ENCODE data around the gene ECI2.
"Not testable (repeated sequence)": the region's sequence is repeated elsewhere in the genome, so short reads cannot be mapped to it uniquely, and the experiment has no call there.

The ECI2 gene

DNA sequence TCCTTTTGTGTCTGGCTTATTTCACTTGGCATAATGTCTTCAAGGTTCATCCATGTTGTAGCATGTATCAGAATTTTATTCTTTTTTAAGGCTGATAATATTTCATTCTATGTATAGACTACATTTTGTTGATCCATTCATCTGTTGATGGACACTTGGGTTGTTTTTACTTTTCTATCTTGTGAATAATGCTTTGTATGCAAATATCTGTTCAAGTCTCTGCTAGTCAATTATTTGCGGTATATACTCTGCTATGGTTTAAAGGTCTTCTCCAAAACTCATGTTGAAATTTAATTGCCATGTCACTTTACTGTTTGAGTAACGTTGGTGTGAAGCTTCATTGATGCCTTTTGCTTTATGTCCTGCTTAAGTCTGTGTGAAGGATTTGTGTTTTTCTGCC is 27.5 kb downstream of the ECI2 start:
- in situ Hi-C loops (cut with MboI; ENCODE audit: low sequenced_read_pairs), result no loop called here

DNA sequence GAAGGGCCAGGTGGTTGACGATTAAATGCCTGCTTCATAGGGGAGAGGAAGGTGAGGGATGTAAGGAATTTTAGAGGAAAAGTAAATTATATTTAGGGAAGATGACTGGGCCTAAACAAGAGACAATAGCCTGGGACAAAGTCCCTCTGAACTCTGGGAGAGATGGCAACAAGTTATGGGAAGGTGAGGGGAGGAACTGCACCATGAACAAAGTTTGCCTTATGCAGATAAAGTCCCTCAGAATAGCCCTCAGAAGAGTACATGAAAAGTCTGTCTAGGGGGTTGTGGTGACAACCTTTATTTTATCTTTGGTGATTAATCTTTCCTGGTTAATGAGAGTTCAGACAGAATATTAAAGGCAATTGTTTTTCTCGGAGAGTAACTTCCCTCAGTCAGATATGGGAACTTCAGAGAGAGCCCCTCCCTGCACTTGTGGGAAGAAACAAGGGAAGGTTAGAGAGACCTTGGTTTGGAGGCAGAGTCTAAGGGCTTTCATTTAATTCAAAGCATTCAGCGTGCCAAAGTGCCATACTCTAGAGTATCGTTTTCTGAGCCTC is 29.3 kb downstream of the ECI2 start:
- in situ Hi-C loops (cut with MboI; ENCODE audit: low sequenced_read_pairs), result no loop called here

DNA sequence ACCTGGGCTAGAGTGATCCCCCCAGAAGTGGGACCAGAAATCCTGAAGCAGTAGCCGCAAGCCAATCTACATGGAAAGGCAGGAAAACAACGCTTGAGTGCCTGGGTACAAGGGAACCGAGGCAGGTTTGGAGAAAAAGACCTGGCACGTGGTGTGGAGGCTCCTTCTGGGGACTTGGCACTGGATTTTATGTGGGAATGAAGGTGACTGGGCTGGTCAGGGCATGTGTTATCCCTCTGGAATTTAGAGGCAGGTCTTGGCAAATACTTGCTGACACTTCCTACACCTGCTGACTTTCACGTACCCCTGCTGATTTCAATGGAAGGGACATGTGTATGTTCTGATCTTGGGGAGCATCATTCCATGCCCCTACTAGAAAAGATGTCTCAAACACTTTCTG is 31.4 kb downstream of the ECI2 start:
- in situ Hi-C loops (cut with MboI; ENCODE audit: low sequenced_read_pairs), result no loop called here

DNA sequence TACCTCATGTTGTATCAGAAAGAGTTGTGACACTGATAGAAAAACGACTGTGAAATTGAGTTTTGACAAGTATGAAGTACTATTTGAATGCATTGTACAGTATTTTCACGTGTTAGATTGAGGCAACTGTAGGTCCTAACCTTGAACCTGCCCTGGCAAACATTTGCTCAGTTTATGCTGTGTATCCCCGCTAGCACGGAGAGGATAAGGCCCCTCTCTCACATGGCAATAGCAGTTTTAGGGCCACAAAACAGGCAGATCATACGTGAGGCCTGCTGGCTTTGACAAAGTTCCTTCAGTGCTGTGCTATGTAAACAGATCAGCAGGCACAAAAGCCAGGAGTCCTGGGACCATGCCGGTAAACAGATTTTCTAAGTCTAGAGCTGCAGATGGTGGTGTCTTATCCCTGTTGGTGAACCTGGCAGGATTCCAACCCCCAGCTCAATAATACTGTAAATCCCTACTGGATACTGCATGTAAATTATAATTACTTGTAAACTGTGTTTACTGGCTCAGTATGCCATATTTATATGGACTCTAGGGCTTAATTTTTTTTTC is 32.6 kb downstream of the ECI2 start:
- in situ Hi-C loops (cut with MboI; ENCODE audit: low sequenced_read_pairs), result no loop called here

DNA sequence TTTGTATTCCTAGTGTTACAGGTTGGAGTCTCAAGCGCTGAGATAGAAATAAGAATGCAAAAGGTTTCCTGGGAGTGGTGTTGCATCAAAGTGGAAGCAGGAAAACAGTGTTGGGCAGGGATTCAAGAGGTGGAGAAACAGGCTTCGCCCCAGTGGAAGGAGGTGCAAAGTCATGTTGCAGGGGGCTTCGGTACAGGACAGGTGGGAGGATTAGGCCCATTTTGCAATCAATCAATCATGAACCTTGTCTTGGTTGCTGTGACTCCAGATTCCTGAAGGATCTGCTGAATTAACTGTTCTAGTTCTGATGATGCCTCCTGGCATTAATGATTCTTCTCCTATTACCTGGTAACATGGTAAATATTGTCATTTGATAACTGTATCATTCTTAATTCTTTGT is 34.1 kb downstream of the ECI2 start:
- in situ Hi-C loops (cut with MboI; ENCODE audit: low sequenced_read_pairs), result no loop called here

DNA sequence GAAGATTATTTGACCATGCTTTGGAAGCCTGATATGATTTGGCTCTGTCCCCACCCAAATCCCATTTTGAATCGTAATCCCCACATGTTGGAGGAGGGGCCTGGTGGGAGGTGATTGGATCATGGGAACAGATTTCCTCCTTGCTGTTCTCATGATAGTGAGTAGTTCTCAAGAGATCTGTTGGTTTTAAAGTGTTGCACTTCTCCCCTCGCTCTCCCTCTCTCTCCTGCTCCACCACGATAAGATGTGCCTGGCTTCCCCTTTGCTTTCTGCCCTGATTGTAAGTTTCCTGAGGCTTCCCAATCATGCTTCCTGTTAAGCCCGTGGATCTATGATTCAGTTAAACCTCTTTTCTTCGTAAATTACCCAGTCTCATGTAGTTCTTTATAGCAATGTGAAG is 34.7 kb downstream of the ECI2 start:
- in situ Hi-C loops (cut with MboI; ENCODE audit: low sequenced_read_pairs), result no loop called here

DNA sequence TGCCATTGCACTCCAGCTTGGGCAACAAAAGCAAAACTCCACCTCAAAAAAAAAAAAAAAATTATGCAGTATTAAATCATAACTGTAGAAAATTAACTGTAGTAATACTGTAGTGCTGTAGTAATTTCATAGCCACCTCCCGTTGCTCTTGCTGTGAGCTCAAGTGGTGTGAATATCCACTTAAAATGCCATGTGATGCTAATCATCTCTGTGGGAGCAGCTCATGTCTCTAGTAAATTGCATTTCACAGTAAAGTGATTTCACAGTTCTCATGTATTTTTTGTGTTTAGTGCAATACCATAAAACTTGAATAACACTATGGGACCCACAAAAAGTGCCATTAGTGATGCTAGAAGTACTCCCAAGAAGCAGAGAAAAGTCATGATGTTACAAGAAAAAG is 42.1 kb downstream of the ECI2 start:
- in situ Hi-C loops (cut with MboI; ENCODE audit: low sequenced_read_pairs), result no loop called here

DNA sequence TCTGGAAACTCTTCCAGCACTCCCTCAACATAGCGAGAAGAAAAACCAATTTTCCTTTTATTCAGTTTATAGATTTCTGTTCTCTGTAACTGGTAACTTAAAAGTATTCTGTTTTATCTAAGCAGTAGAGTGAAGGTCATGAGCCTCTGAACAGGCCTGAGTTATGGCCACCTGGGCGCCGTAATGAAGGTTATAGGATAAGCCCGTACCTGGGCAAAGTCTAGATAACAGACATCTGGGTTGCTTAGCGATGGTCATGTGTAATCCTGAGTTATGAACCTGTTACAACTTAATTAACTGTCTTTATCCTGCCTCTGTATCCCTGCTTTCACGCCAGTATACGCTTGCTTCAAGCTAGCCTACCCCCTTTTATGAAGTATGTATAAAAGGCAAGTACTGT is 43.4 kb downstream of the ECI2 start:
- in situ Hi-C loops (cut with MboI; ENCODE audit: low sequenced_read_pairs), result no loop called here

DNA sequence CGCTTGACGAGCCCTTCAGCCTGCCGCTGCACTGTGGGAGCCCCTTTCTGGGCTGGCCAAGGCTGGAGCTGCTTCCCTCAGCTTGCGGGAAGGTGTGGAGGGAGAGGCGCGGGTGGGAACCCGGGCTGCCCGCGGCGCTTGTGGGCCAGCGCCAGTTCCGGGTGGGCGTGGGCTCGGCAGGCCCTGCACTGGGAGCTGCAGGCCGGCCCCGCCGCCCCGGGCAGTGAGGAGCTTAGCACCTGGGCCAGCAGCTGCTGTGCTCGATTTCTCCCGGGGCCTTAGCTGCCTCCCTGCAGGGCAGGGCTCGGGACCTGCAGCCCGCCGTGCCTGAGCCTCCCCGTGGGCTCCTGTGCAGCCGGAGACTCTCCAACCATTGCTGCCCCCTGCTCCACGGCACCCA is 45.3 kb downstream of the ECI2 start:
- in situ Hi-C loops (cut with MboI; ENCODE audit: low sequenced_read_pairs), result not testable (repeated sequence)

DNA sequence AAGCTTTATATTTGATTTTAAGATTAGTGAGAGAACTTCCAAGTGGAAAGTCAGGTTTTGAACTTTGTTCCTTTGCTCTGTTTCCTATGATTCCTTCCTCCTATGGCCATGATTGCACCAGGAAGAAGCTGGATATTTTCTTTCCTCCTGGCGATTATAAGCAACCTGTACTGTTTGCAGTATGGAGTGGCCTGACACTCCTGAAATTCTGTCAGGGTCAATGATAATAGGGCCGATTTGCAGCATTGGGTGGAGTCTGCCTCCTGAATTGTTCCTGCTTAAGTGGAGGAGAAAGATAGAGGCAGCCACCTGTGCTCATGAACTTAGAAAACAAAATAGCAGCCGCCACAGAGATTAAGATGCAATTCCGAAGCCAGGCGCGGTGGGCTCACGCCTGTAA is 46.7 kb downstream of the ECI2 start:
- in situ Hi-C loops (cut with MboI; ENCODE audit: low sequenced_read_pairs), result no loop called here

DNA sequence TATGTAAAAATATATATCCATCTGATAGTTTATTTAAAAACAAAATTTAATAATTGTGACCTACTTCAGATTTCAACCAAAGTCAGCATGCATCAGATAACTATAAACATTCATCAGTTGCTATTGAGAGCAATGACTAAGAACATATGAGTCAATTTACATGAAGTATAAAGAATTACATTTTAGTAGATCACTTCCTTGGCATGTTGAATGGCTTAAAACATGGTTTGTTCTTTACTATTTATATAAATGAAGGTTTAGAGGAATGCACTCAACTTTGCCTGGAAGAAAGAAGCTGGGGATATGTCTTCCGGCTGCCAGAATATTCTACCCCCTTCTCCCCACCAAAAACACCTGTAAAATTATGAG is 50.1 kb downstream of the ECI2 start:
- in situ Hi-C loops (cut with MboI; ENCODE audit: low sequenced_read_pairs), result no loop called here

DNA sequence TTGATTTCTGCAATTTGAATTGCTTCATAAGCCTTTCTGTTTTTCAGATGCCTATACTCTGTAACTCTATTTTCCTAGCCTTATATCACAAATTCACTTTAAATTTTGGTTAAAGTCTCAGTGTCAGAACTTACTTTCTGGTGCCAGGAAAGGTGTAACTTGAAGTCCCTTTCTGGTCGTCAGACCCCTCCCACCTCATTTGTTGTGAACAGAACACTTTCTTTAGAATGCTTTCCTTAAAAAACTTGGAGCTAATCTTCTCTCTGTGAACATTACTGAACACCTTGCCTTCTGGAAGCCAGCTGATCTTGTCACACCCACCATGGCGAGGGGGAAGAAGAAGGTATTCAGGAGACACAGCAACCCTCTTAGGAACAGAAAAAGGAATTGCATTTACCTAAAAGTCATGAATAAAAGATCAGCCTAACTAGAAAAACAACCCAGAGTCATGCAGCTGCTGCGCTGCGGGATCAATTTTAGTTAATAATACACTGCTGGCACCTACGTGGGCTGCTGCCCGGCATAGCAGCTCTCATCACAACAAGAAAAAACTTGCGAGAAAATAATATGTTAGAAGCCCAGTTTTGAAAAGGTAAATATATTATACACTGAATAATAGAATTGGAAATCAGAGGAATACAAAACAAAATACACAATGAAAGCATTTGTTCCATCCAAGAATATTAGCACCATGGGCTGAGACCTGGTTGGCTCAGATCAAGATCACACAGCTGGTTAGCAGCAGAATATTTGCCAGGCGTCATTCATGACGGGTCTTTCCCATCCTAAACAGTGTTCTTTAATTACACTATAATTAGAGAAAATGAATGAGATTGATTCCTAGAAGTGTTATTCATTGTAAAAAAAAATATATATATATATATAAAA is 50.7 kb downstream of the ECI2 start:
- in situ Hi-C loops (cut with MboI; ENCODE audit: low sequenced_read_pairs), result no loop called here

DNA sequence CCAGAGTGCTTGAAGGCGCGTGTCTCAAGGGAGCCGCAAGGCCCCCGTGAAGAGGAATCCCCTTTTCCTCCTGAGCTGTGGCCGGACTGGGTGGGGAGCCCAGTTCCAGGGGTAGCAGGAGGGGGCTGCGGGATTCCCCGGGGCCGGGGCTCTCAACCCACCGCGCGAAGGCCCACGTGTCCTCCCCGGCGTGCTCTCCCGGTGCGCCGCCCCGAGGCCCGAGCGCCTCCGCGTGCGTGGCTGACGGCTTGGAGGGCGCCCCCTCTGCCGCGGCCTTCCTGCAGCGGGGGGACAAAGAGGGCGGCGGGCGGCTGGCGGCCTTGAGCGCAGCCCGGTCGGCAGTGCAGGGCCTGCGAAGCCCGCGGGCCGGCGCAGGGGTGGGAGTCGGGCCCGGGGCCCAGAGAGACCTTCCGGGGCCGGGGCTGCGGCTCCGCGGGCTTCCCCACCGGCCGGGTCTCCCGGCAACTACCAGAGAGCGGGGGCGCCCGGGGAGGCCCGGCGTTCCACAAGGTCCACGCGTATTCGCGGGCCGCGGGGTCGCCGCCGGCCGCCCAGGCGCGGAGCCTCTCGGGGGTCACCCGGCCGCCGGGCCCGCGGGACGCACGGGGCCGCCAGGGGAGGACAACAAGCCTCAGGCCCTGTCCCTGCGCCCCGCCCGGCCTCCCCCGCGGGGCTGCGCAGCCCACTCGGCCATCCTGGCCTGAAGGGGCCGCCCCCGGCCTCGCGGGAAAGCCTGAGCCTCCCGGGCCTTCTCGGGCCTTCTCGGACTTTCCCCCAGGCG is 56.5 kb downstream of the ECI2 start, which contains the start of gene FAM217A:
FAM217A (minus strand) TSS at position 447 of the 781 bp plus-strand sequence. CDS start 1,723 bp downstream, outside the sequence.
- in situ Hi-C loops (cut with MboI; ENCODE audit: low sequenced_read_pairs), result no loop called here

DNA sequence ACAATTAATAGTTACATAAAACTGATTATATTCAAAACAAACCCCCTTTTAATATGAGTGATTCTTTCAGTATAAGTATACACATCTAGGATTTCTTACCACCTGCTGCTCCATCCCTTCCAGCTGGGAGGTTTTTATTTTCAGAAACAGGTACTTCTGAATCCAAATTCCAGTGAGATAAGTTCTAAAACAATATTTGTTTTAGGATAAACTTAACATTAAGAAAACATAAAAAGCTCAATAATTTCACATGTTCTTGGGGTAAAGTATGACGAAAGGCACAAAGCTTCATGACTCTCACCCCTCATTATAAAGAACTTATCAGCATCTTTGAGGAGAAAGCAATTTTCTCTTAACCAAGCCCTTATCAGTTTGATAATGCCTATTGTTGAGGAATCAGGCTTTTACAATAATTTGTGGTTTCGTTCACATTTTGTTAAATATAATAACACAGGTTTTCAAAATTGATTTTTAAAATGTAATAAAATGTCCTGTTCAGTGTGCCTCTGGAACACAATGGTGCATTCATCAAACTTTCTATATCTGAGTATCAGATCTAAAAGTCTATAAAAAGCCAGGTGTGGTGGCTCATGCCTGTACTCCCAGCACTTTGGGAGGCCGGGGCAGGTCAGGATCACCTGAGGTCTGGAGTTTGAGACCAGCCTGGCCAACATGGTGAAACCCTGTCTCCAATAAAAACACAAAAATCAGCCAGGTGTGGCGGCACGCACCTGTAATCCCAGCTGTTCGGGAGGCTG is 60.7 kb downstream of the ECI2 start:
- in situ Hi-C loops (cut with MboI; ENCODE audit: low sequenced_read_pairs), result no loop called here

DNA sequence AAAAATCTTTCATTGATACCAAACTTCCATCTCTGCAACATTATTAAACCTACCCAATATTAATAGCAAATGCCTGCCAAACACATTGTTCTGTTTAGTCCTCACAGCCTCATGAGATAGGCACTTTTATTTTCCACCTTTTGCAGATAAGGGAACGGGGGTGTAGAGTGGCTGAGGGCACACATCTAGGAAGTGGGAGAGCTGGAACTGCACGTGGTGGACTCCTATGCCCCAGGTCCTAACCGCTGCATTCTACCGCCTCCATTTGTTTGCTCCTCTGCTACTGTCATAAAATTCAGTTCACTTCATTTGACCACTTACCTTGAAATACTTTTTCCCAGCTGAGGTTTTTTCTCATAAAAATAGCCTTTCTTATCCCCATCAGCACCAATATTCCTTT is 64.0 kb downstream of the ECI2 start:
- in situ Hi-C loops (cut with MboI; ENCODE audit: low sequenced_read_pairs), result no loop called here

DNA sequence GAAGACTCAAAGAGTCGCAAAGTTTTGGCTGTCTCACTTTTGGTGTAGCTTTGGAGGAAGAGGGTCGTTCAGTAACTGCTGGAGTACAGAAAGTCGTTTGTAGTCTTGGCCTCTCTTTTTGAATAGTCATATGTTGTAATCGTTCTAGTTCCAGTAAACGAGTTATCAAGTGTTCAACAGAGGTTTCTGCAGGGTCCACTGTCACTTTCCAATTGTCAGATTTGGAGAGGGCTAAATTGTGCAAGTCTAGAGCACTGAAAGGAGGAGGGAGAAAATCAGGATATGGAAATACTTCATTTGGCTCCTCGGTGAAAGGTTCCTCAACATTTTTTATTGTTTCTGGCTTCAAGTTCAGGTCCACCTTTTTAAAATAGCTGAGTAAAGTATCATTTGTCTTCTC is 66.2 kb downstream of the ECI2 start:
- in situ Hi-C loops (cut with MboI; ENCODE audit: low sequenced_read_pairs), result no loop called here

DNA sequence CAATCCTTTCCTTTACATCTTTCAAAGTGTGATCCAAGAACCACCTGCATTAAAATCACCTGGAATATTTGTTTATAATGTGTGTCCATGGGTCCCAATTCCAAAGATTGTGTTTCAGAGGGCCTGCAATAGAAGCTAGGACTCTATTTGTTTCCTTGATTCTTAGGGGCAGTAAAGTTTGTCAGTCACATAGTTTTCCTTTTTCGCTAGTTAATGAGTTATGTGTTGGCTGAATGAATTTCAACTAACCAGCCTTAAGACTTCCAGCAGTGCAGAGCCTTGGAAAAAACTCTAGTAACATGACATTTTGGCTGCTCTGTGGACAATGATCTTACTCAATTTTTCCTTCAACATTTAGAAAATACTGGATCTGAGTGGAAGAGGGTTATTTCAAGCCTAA is 67.7 kb downstream of the ECI2 start:
- in situ Hi-C loops (cut with MboI; ENCODE audit: low sequenced_read_pairs), result no loop called here

DNA sequence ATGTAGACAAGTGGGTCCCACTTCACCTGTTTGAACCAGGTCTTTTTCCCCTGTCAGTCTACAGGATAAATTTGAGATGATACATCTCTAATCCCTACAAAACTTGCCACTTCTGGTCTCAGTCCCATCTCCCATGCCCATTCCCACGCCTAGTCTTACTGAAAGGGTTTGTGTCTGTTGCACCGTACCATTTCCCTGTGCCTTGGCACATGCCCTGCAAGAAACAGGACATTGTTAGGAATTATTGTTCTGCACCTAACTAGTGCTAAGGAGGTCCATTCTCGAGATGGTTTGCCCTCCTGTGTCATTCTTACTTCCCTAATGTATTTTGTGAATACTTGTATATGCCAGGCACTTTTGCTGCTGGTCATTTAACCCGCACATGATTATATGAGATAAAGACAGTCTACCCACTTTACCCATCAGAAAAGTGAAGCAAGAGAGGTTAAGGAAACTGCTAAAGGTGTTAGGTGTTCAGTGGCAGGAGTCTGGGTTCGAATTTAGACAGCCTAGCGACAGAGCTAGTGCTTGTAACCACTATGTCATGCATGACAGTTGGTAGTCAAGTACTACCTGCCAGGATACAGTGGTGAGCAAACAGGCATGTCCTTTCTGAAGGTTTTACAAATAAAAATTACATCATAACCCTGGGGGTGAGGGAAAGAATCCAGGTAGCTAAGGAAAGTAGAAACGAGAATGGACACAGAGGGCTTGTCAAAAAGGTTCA is 69.2 kb downstream of the ECI2 start:
- in situ Hi-C loops (cut with MboI; ENCODE audit: low sequenced_read_pairs), result no loop called here

All from HL-60/S4 treated with retinoic acid at 250 ng/mL for 4 days and 3 days (cell line).